Upper lobe of left lung (tissue), 4 donors: ENCODE measurements around the gene CRK.
A peak's percentile ranks its signal among the peaks of the same experiment; 100 is the strongest.

Experiments used
- EP300 ChIP-seq, 4 donors: sonication (generic); formaldehyde crosslinking; IDR thresholded peaks; one replicate each; pipeline ENCODE4 v1.5.1; 2017; ENCODE audit warnings: antibody characterized with exemption in 4 of 4, control low read depth in 2 of 4
- TF ChIP-seq, protein P1 (sequence below), 6 experiments: fragments of 450-650 bp in 4 of 6; fragments of 200-600 bp in 2 of 6; sonication (generic) in 2 of 6; IDR thresholded peaks; one replicate each; pipeline ENCODE4 v1.5.1; 2016 to 2019; ENCODE audit warnings: antibody characterized with exemption in 6 of 6

DNA sequence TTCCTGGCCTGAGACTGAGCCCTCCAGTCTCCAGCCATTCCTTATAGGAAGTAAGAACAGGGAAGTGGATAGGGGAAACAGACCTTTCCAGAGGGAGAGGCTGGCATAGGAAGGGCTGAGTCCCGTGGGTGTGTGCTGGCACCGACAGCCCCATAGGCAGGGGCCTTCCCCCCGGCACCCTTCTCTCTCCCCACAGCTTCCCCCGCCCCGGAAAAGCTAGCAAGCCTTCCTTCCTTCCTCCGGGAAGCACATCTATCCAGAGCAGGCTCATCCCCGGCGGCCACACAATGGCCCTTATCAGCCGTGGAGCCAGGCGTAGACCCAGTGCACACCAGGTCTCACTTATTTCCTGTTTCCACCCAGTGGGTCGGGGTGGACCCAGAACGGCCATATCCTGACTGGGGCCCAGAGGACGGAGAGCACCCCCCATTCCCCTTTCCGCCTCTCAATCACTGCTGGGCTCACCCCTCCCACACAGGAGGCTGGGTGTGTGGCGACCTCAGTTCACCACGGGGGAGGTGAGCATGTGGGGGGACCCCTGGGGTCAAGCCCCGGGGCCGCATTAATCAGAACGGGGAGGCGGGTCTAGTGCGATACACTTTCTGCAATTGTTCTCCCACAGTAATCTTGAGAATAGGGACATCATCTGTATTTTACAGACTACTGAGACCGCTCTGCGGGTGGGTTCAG lies 37.4 kb upstream of the CRK start:
- peak in 1 of 4 donors; percentile 35 for TF ChIP-seq EP300 (IDR thresholded peaks at IDR 0.05)
- TF ChIP-seq, protein P1, sequence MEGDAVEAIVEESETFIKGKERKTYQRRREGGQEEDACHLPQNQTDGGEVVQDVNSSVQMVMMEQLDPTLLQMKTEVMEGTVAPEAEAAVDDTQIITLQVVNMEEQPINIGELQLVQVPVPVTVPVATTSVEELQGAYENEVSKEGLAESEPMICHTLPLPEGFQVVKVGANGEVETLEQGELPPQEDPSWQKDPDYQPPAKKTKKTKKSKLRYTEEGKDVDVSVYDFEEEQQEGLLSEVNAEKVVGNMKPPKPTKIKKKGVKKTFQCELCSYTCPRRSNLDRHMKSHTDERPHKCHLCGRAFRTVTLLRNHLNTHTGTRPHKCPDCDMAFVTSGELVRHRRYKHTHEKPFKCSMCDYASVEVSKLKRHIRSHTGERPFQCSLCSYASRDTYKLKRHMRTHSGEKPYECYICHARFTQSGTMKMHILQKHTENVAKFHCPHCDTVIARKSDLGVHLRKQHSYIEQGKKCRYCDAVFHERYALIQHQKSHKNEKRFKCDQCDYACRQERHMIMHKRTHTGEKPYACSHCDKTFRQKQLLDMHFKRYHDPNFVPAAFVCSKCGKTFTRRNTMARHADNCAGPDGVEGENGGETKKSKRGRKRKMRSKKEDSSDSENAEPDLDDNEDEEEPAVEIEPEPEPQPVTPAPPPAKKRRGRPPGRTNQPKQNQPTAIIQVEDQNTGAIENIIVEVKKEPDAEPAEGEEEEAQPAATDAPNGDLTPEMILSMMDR (IDR thresholded peaks at IDR 0.05), result no peak
